MM.1S (cell line): ENCODE measurements around the gene FGFRL1.

Source experiments
- DNase-seq: peaks from one replicate; pipeline ENCODE4 v3.0.0-alpha.2; 2015
- H2AFZ ChIP-seq: fragments of 300-600 bp; sonication (generic); 2 replicates; pipeline ENCODE4 v1.6.0; 2016; ENCODE audit warnings: antibody characterized with exemption, low read length
- H3F3A ChIP-seq: fragments of 300-600 bp; sonication (generic); 2 replicates; pipeline ENCODE4 v1.6.1; 2016; ENCODE audit warnings: mild to moderate bottlenecking, antibody characterized with exemption, low read length, moderate library complexity, mixed read lengths; ENCODE audit not compliant: insufficient read depth
- H3K27ac ChIP-seq: fragments of 300-600 bp; sonication (generic); 2 replicates; pipeline ENCODE4 v1.5.1; 2016; ENCODE audit warnings: mild to moderate bottlenecking, low read length
- H3K27me3 ChIP-seq: fragments of 300-600 bp; sonication (generic); replicated peaks from 2 replicates; pipeline ENCODE4 v1.6.0; 2016; ENCODE audit warnings: low read length; ENCODE audit not compliant: insufficient read depth
- H3K36me3 ChIP-seq: fragments of 300-600 bp; sonication (generic); replicated peaks from 2 replicates; pipeline ENCODE4 v1.6.1; 2016; ENCODE audit warnings: mild to moderate bottlenecking, low read length, mixed read lengths; ENCODE audit not compliant: insufficient read depth
- H3K4me1 ChIP-seq: fragments of 300-600 bp; sonication (generic); 2 replicates; pipeline ENCODE4 v1.6.1; 2016; ENCODE audit warnings: low read length, mixed read lengths
- H3K4me2 ChIP-seq: fragments of 300-600 bp; sonication (generic); 2 replicates; pipeline ENCODE4 v1.6.0; 2016; ENCODE audit warnings: low read depth, low read length
- H3K4me3 ChIP-seq: fragments of 300-600 bp; sonication (generic); 2 replicates; pipeline ENCODE4 v1.5.1; 2016; ENCODE audit warnings: low read length, mixed read lengths
- H3K79me2 ChIP-seq: fragments of 300-600 bp; sonication (generic); 2 replicates; pipeline ENCODE4 v1.6.1; 2016; ENCODE audit warnings: mixed run types, low read length, mixed read lengths
- H3K9ac ChIP-seq: fragments of 300-600 bp; sonication (generic); 2 replicates; pipeline ENCODE4 v1.6.1; 2016; ENCODE audit warnings: low read length, mixed read lengths
- H3K9me2 ChIP-seq: fragments of 300-600 bp; sonication (generic); replicated peaks from 2 replicates; pipeline ENCODE4 v1.6.1; 2016; ENCODE audit warnings: mild to moderate bottlenecking, low read length, mixed read lengths; ENCODE audit not compliant: insufficient read depth
- H3K9me3 ChIP-seq: fragments of 300-600 bp; sonication (generic); replicated peaks from 2 replicates; pipeline ENCODE4 v1.6.1; 2016; ENCODE audit warnings: mild to moderate bottlenecking, low read length, mixed read lengths; ENCODE audit not compliant: insufficient read depth
- H4K20me1 ChIP-seq: fragments of 300-600 bp; sonication (generic); 2 replicates; pipeline ENCODE4 v1.6.1; 2016; ENCODE audit warnings: mild to moderate bottlenecking, low read length, moderate library complexity, mixed read lengths; ENCODE audit not compliant: insufficient read depth
- EZH2 ChIP-seq: fragments of 300-600 bp; sonication (generic); optimal IDR thresholded peaks from 2 replicates; pipeline ENCODE3; 2017; ENCODE audit warnings: low read depth, mild to moderate bottlenecking, antibody characterized with exemption, low read length, mixed read lengths
- EZH2phosphoT487 ChIP-seq: fragments of 300-600 bp; sonication (generic); IDR thresholded peaks from 2 replicates; pipeline ENCODE4 v1.6.1; 2018; ENCODE audit warnings: antibody characterized with exemption, low read length
- TF ChIP-seq, protein P1 (sequence below): fragments of 300-600 bp; sonication (generic); IDR thresholded peaks from 2 replicates; pipeline ENCODE4 v1.5.1; 2016; ENCODE audit warnings: antibody characterized with exemption, low read length, mixed read lengths

FGFRL1 gene

DNA sequence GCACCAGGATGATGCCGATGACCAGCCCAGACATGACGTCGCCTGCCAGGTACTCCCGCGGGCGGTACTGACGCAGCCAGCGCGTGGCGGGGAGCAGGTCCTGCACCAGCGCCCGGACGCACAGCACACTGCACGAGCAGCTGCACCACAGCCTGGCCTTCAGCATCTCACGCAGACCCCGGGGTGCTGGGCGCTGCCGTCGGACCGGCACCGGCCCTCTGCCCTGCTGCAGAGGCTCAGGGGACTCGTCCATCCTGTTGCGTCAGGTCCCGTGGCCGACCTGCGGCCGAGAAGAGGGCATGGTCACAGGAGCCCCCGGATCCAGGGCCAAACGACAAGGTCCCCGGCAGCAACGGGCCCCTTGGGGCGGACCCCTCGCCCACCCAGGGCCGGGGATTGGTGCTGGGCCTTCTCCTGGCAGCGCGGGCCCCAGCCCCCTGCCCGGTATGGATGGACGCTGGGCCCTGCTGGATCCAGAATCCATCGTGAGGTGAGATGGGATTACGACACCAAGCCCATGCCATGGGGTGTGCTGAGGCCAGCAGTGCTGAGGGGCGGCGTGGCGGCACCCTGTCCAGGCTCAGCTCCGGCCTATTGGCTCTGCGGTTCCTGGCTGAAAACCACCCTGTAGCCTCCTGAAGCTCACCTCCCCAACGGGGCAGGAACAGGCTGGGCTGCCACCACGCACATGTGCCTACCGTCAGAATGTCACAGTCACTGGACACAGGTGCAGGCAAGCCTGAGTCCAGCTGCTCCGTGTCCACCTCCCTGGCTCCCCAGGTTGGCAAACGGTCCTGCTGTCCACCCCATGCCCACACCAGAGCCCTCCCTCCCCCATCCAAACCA is 19.8 kb upstream of the FGFRL1 start:
- Histone ChIP-seq H3K27ac (no peak overlapping the region), H3K79me2 (no peaks in the 10 kb centered on the region), H2AFZ (no peak overlapping the region), H4K20me1 (no peaks in the 10 kb centered on the region), H3K9me3 (no peaks in the 10 kb centered on the region), H3K4me1 (no peaks in the 10 kb centered on the region), H3K9me2 (no peaks in the 10 kb centered on the region), H3K4me2 (no peak overlapping the region), H3K9ac (no peak overlapping the region), H3K4me3 (no peak overlapping the region), H3K27me3 (no peaks in the 10 kb centered on the region), H3K36me3 (no peaks in the 10 kb centered on the region), H3F3A (no peaks in the 10 kb centered on the region)
- TF ChIP-seq, protein P1, sequence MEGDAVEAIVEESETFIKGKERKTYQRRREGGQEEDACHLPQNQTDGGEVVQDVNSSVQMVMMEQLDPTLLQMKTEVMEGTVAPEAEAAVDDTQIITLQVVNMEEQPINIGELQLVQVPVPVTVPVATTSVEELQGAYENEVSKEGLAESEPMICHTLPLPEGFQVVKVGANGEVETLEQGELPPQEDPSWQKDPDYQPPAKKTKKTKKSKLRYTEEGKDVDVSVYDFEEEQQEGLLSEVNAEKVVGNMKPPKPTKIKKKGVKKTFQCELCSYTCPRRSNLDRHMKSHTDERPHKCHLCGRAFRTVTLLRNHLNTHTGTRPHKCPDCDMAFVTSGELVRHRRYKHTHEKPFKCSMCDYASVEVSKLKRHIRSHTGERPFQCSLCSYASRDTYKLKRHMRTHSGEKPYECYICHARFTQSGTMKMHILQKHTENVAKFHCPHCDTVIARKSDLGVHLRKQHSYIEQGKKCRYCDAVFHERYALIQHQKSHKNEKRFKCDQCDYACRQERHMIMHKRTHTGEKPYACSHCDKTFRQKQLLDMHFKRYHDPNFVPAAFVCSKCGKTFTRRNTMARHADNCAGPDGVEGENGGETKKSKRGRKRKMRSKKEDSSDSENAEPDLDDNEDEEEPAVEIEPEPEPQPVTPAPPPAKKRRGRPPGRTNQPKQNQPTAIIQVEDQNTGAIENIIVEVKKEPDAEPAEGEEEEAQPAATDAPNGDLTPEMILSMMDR = no peak
- no peak for TF ChIP-seq EZH2phosphoT487
- TF ChIP-seq EZH2 = no peak
- no peak for DNase-seq

DNA sequence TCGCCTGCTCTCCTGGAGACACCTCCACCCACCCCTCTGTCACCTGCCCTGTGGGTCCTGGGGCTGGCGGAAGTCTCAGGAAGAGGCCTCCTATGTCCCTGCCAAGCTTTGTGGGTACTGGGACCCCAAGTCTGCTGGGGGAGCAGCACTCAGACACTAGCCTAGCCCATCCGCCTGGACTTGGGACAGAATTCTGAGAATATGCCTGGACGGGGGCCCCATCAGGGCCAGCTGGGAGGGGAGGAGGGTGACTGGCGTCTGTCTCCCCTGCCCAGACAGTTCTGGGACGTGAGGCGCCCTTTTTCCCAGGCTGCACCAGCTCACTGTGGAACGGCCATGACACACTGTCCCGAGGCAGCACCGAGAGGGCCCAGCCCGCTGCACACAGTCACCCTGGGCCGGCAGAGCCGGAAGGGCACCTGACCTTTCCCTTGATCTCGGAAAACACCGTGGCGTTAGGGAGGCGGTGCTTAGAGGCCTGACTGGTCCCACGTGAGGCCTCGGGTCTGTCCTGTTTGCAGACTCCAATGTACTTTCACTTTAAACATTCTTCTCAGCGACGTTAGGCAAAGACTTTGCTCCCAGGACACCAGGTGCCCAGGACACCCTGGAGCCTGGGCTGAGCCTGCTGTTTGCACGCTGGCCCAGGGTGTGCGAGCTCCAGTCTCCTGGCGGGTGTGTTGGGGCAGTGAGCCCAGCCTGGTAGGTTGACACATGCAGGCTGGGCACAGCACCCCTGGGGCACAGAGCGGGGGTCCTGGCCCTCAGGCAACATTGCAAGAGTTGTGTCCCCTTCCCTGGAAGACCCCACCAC is 18.9 kb upstream of the FGFRL1 start:
- H2AFZ ChIP-seq = no peak overlapping the region
- no peak overlapping the region for H3K27ac ChIP-seq
- H3K4me1 ChIP-seq = no peaks in the 10 kb centered on the region
- no peaks in the 10 kb centered on the region for H3K9me3 ChIP-seq
- no peaks in the 10 kb centered on the region for H3K27me3 ChIP-seq
- H3F3A ChIP-seq = no peaks in the 10 kb centered on the region
- no peak overlapping the region for H3K4me3 ChIP-seq
- TF ChIP-seq, protein P1 = no peak
- TF ChIP-seq EZH2phosphoT487 = no peak
- no peak for TF ChIP-seq EZH2
- H3K79me2 ChIP-seq = no peaks in the 10 kb centered on the region
- no peaks in the 10 kb centered on the region for H3K9me2 ChIP-seq
- no peaks in the 10 kb centered on the region for H4K20me1 ChIP-seq
- no peaks in the 10 kb centered on the region for H3K36me3 ChIP-seq
- no peak overlapping the region for H3K9ac ChIP-seq
- peak overlapping the region; percentile 15; the same call in 1 of the 2 replicates for H3K4me2 ChIP-seq
- no peak for DNase-seq

GRCh38 chr4:993111-994029 is 18.1 kb upstream of the FGFRL1 start, which contains the start of gene SLC26A1:
SLC26A1 (minus strand) TSS chr4:993404; CDS start chr4:991703, 1,701 bp downstream.
- Histone ChIP-seq H3K9me2 (no peaks in the 10 kb centered on the region), H3F3A (no peaks in the 10 kb centered on the region), H3K4me1 (no peaks in the 10 kb centered on the region), H3K27me3 (no peaks in the 10 kb centered on the region), H3K9me3 (no peaks in the 10 kb centered on the region), H3K36me3 (no peaks in the 10 kb centered on the region), H3K4me3 (no peak within 1 kb of the TSS), H3K9ac (no peak within 1 kb of the TSS), H4K20me1 (no peaks in the 10 kb centered on the region), H2AFZ (no peak within 1 kb of the TSS), H3K79me2 (no peaks in the 10 kb centered on the region), H3K27ac (no peak within 1 kb of the TSS), H3K4me2 (peak within 1 kb of the TSS; percentile 15; the same call in 1 of the 2 replicates)
- TF ChIP-seq EZH2phosphoT487 (no peak), EZH2 (no peak)
- TF ChIP-seq, protein P1 = no peak
- DNase-seq = no peak
